HL-60 (cell line): ENCODE data around the gene LRFN2.

Experiments
- GABPA ChIP-seq: IDR thresholded peaks from 2 replicates; pipeline ENCODE4 v1.6.1; 2012; ENCODE audit warnings: low read depth
- POLR2AphosphoS5 ChIP-seq: IDR thresholded peaks from 2 replicates; pipeline ENCODE4 v1.6.1; 2012; ENCODE audit warnings: low read depth
- TF ChIP-seq, protein P1 (sequence below): IDR thresholded peaks from one replicate; pipeline ENCODE4 v1.5.1; 2011; ENCODE audit warnings: low read length, control low read depth, inconsistent platforms; ENCODE audit not compliant: insufficient read depth

DNA sequence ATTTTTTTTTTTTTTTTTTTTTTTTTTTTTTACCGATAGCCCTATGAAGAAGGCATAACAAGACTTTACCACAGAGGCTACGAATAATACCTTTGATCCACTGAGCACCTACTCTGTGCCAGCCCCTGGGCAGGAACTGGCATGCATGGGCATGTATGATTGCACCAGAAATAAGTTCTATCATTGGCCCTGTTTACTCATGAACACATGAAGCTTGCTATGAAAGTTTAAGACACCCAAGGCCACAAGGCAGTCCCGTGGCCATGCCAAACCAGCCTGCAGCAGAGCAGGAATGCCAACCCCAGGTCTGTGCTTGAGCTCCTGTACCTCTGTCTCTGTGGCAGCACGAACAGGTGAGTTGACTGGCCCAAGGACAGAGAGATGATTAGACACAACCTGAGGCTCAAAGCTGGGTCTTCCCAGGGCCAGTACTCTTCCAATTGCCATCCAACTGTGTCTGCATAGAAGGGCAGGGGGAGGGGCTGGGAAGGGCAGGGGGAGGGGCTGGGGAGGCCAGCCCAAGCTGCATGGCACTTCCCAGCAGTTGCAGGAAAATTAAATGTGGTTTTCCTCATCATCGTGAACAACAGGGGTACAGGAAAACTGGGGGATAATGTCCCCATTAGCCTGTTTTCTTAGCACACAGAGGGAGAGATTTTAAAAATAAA, 63.5 kb downstream of the LRFN2 start:
- TF ChIP-seq POLR2AphosphoS5 = no peak
- TF ChIP-seq, protein P1, sequence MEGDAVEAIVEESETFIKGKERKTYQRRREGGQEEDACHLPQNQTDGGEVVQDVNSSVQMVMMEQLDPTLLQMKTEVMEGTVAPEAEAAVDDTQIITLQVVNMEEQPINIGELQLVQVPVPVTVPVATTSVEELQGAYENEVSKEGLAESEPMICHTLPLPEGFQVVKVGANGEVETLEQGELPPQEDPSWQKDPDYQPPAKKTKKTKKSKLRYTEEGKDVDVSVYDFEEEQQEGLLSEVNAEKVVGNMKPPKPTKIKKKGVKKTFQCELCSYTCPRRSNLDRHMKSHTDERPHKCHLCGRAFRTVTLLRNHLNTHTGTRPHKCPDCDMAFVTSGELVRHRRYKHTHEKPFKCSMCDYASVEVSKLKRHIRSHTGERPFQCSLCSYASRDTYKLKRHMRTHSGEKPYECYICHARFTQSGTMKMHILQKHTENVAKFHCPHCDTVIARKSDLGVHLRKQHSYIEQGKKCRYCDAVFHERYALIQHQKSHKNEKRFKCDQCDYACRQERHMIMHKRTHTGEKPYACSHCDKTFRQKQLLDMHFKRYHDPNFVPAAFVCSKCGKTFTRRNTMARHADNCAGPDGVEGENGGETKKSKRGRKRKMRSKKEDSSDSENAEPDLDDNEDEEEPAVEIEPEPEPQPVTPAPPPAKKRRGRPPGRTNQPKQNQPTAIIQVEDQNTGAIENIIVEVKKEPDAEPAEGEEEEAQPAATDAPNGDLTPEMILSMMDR = no peak
- no peak for TF ChIP-seq GABPA
